Stimulated activated CD8-positive, alpha-beta memory T cell treated with anti-CD3 and anti-CD28 coated beads, Interleukin-15, amount 100 ng/mL, for 4 hours (primary cell): Measurements from ENCODE around the gene SLC7A6OS.
"Not testable (repeated sequence)": the region's sequence is repeated elsewhere in the genome, so short reads cannot be mapped to it uniquely, and the experiment has no call there.

Experiments
- DNase-seq, 2 donors: peaks; one replicate each; pipeline ENCODE4 v3.0.0-alpha.2; 2020; ENCODE audit warnings: low read depth in 2 of 2

The SLC7A6OS gene

DNA sequence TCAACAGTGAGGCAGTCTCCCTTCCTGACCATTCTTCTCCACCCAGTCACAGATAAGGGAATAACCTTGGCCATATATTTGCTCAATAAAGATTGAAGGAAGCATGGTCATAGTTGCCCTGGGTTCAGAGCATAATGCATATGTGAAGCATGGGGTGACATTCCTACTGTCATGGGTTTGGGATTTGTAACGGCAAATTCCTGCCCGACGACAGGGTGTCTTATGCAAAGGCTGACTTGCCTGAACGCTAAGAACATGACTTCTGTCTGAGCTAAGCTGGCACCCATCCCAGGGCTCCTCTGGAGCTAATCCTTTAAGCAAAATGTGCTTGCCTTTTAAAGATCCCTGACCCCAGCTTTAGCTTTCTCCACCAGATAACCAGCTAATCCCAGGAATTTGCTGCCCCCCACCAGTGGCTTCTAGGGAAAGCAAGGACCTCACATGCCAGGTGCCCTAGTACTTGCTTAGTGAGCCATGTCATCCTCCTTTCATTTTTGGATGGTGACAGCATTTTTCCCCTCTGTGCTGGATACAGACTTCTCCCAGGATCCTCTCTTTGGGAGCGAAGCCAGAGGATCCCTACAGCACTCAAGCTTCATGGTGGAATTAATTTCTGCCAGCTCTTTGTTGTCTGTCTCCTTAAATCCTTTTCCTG is 11.7 kb downstream of the SLC7A6OS start:
- no peak for DNase-seq

DNA sequence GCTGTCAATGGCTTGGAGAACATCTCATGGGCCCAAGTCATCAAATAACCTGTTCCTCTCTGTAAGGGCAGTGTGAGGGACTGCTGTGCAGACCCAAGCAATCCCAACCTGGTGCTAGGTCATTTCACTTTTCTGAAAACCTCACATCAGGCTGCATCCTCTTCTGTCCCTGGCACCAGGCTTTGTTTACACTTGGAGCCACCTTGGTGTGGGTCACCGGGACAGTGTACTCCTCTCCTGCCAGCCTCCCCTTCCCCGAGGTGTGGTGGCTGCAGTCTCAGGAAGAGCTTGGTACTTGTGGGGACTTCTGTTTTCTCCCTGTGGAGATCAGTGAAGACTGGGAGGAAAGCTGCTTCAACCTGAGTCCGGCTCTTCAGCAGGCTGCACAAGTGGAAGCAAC is 12.4 kb downstream of the SLC7A6OS start:
- no peak for DNase-seq

DNA sequence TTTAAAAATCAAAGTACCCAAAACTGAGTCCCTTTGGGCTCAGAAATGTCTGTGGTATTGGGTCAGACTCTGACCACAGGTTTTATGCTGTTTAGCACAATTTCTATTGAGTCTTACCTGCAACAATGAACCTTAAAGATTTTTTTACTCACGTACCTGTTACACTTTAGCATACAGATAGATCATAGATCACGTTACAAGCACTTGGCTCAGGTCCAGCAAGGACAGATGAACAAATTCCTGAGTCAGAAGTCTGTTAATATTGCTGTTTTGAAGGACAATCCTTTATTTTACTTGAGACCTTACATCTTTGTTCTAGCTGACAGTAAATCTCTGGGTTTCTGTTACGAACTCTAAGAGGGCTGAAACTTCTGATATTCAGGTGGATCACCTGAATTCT is 12.8 kb downstream of the SLC7A6OS start:
- no peak for DNase-seq

DNA sequence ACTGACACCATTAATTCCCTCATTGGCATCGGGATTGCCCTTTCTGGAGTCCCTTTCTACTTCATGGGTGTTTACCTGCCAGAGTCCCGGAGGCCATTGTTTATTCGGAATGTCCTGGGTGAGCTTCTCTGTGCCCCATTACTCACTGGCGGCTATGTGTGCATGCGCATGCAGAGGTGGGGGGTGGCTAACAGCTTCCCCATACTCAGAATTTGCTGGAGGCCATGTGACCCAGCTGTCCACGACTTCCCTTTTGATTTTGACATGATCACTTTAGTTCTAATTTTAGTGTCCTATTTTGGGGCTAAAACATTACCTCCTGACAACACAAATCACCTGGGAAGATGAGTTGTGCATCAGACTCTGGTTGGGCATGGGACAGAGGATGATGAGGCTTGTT is 14.1 kb downstream of the SLC7A6OS start:
- no peak for DNase-seq

DNA sequence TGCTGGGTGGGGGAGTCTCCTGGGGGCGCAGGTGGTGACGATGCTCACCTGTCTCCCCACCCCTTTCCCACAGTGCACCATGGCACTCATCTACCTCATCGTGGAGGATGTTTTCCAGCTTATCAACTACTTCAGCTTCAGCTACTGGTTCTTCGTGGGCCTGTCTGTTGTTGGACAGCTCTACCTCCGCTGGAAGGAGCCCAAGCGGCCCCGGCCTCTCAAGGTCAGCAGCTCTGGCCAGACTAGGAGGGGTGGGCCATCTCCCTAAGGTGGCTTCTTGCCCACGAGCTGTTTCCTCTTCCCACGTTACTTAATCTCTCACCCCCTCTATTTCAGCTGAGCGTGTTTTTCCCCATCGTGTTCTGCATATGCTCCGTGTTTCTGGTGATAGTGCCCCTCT is 14.5 kb downstream of the SLC7A6OS start:
- DNase-seq = no peak

DNA sequence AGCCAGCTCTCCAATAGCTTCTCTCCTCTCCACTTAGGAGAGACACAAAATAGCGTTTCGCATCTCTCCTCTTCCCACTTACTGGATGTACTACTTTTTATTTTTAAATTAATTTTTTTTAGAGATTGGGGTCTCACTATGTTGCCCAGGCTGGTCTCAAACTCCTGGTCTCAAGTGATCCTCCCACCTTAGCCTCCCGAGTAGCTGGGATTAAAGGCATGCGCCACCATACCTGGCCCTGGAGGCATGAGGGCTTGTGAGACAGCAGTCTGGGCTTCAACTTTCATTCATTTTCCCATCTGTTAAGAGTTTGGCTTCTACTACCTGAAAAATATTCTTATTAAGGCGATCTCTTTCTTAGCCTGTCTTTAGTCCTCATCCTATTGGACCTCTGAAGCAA is 18.3 kb downstream of the SLC7A6OS start:
- no peak for DNase-seq

DNA sequence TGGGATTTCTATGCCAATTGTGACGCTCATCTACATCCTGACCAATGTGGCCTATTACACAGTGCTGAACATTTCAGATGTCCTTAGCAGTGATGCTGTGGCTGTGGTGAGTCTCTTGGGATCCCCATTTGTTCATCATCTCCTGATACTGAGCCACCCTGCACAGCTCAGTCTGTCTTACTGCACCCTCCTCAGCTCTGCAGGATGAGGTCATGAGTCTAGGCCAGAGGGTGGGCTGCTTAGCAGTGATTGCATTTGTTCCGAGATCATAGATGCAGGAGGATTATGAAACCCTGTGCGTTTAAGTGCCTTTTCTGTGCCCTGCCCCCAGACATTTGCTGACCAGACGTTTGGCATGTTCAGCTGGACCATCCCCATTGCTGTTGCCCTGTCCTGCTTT is 19.5 kb downstream of the SLC7A6OS start:
- no peak for DNase-seq

DNA sequence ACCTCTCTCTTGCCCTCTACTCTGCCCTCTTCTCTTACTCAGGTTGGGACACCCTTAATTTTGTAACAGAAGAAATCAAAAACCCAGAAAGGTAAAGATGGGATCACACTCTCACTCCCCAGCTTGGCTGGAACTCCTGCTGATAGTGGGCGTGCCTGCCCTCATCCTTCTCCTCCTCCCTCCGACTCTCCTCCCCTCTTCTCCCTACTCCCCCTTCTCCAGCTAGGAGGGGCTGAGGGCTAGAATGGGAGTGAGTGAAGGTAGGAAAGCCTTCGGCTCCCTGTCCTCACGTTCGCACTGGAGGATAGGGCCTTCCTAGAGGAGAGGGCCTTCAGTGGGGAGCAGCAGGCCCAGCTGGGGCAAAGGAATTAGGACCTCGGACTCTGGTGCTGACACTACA is 20.3 kb downstream of the SLC7A6OS start:
- no peak for DNase-seq

DNA sequence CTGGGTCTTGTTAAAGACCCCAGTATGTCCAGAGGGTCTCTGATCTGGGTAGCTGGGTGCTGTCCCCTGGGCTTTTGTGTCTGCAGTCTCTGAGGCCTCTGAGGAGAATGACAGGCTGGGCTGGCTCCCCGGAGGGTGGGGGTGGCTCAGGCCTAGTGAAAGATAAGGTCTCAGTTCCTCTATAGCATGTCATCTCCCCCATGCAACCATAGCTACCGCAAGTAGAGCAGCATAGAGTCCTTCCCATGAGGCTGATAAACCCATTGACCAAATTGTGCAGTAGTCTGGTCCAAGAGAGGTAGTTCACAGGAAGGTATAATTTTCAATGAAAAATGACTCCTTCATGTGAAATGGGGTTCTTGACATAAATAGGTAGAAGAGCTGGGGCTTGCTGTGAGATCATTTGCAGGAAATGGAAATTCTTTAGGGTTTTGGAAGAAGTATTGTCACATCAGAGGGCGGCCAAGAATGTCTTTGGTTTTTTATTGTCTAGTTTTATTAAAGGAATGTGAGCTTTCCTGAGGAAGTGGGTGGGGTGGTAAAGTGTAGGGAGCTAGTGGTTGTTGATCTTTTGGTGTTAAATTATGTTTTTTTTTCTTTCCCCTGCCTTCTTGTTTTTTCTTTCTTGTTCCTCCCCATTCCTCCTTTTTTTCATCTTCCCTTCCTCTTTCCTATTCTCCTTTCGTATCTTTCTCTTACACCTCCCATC is 21.0 kb downstream of the SLC7A6OS start:
- no peak for DNase-seq

DNA sequence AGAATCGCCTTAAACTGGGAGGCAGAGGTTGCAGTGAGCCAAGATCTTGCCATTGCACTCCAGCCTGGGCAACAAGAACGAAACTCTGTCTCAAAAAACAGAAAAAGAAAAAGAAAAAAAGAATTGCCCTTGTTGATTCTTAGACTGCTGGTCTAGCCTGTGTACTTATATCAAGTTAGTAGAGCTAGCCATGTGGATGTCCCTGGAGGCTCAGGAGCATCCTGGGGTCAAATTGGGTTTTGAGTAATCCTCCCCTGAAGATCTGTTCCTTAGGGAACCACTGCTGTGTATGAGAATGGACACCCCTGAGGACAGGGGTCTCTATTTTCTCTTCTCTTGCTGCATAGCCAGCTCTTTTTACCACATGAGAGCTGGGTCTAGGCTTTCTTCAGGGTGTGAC is 21.5 kb downstream of the SLC7A6OS start:
- DNase-seq = no peak

DNA sequence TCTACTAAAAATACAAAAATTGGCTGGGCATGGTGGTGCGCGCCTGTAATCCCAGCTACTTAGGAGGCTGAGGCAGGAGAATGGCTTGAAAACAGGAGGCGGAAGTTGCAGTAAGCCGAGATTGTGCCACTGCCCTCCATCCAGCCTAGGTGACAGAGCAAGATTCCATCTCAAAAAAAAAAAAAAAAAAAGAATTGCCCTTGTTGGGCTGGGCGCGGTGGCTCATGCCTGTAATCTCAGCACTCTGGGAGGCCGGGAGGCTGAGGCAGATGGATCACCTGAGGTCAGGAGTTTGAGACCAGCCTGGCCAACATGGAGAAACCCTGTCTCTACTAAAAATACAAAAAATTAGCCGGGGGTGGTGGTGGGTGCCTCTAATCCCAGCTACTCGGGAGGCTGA is 21.9 kb downstream of the SLC7A6OS start:
- DNase-seq = not testable (repeated sequence)

DNA sequence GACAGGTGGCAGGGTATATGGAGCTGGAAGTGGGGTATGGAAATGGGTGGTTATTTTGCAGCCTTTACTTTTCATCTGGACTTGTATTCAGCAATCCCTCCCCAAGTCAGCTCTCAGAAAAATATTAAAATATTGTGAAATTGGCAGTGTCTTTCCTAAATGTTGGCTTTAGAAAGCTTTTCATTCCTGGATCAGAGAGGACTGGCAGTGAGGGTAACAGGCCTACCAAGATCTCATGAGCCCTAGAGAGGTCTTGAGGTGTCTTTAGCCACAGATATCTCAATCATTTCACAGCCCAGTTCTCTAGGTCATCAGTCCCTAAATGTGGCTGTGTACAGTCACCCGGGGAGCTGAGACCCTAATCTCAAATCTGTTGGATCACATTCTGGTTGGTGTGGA is 22.5 kb downstream of the SLC7A6OS start:
- DNase-seq = no peak

DNA sequence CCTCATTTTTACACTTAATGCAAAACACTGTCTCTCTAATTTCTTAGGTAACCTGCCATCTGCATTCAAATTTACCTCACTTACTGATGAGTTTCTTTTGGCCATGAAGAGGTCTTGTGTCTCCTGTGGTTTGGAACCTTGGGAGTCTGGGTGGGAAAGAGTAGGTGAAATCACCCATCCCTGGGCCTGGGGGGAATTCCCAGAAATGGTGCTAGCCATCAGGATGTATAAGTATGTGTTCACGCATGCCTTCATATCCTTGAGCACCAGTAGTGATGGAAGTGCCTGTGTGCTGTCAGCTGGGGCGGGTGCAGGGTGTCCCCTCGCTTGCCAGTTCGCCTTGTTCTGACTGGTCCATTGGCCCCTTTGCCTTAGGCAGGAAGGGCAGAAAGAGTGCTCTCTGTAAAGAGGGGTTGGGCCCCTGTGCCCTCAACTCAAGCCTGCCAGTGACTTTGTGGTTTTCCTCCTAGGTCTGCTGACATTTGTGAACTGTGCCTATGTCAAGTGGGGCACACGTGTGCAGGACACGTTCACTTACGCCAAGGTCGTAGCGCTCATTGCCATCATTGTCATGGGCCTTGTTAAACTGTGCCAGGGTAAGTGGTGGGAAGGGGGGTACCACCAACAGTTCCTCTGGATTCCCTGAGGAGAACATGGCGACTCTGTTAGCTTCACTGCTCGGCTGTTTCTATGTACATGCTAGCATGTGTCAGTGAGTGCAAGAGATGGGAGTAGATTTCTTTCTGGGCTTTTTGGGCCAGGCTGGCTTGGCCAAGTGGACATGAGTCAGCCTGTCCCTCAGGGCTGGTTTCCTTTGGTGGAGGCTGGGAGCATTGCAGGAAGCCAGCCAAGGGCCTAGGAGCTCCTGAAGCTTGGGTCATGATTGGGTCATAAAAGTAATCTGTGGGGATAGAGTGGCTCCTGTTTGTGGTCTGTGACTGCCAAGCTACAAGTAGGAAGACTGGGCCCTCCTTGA is 23.2 kb downstream of the SLC7A6OS start:
- no peak for DNase-seq

DNA sequence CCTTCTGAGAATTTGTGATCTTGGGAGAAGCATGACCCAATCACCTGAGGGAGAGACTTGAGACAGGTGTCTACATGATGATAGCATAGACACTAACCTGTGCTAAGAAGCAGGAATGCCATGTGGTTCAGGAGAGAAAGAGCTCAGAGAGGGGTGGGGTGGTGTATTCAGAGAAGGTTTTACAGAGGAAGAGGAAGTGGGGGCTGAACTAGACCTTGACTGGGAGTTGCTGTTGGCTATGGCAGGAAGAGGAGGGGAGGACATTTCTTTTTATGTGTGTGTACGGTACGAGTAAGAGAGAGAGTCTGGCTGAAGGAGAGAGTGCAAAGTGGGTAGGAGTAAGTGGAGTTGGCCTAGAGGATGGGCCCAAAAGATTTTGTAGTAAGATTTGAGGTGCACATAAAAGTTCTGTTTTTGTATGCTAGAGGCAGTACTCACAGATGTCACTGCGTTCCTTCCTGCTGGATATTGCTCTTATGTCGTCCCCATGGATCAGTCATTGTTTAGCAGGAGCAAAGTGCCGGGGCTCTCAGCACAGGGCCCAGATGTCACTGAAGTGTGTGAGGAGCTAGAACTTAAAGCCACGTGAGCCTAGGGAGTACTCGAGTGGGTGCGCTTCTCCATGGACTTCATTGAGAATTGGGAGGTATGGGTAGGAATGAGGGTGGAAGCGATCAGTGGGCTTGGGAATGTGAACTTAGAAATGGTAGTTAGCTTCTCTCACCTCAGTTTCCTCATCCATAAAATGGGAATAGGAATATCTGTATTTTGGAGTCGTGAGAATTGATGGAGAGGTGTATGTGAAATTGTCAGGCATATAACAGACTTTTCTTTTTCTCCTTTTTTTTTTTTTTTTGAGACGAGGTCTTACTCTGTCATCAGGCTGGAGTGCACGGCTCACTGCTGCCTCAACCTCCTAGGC is 24.3 kb downstream of the SLC7A6OS start:
- DNase-seq = no peak

DNA sequence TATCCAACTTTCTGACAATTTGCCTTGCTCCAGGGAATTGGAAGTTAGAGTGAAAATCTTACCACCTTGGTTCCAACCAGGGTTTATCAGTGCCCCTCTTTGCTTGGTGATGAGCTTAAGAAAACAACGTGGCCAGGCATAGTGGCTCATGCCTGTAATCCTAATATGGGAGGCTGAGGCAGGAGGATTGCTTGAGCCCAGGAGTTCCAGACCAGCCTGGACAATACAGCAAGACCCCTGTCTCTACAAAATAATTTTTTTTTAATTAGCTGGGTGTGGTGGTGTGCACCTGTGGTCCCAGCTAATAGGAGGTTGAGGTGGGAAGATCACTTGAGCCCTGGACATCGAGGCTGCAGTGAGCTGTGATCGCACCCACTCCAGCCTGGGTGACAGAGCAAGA is 25.1 kb downstream of the SLC7A6OS start:
- DNase-seq = no peak

DNA sequence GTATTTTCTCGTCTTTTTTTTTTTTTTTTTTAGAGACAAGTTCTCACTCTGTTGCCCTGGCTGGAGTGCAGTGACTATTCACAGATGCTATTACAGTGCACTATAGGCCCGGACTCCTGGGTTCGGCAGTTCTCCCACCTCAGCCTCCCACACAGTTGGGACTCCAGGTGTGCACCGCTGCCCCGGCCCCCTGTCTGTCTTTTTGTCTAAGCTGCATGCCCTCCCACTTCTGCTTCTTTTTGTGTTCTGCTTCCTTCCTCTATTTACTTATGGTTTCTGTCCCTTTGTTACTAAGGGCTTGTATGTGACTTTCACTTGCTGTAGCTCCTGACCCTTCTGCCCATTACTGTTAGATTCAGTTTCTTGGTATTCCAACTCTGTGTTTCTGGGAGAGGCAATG is 25.9 kb downstream of the SLC7A6OS start:
- DNase-seq = no peak

DNA sequence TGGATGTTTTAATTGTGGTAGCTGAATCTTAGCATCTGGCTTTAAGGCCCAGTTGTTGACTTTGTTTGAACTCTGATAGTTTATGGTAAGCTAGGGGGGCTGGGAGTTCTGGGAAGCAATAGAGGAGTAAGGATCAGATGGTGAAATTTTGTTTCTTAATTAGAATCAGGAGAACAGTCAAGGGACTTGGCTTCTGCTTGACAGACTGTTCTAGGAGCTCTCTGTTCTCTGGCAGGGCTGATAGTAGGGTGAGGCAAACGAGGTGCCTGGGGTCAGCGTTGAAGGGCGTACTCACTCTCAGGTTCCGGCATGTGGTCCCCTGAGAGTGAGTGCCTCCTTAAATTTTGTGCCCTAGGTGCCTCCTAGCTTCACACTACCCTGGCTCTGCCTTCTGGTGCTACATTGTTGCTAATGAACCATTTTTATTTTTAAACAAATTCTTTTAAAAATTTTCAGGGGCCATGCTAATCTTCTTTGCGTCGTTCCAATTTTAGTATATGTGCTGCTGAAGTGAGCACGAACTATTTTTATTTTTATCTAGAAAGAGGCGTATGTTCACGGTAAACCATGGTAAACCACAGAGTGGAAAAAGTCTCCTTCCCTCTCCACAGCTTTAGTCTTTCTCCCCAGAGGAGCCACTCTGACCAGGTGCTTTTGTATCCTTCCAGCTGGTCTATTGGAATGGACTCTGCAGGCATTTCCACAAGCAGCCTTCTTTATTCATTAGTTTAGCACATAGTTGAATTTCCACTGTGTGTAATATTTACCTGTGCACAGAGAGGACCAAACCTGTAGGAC is 26.7 kb downstream of the SLC7A6OS start:
- DNase-seq = no peak

DNA sequence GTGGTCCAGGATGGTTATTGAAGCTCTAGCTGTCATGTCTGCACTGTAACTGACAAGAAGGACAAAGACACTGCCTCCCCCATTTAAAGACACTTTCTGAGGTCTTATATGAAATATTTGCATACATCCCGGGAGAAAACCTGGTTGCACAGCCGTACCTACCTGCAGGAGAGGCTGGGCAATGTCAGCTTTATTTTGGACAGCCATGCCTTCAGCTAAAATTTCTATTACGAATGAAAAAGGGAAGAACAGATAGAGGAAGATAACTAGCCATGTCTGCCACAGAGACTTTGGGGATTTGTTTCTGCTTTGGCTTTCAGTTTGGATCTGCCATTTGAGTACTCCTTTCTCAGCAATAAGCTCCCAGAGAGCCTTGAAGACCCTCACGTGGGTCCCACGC is 27.4 kb downstream of the SLC7A6OS start:
- DNase-seq = no peak

DNA sequence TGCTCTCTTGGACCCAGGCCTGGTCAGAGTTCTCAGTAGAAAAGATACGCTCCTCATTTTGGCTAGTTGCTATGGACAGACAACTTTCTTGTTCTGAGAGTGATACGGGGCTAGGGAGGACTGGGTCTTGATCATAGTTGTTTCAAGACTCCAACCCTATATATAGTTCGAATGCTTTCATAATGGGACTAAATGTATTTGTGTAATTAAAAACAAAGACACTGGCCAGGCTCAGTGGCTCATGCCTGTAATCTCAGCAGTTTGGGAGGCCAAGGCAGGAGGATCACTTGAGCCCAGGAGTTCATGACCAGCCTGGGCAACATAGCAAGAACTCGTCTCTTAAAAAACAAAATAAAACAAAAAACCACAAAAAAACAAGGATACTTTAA is 28.7 kb downstream of the SLC7A6OS start:
- DNase-seq = no peak

DNA sequence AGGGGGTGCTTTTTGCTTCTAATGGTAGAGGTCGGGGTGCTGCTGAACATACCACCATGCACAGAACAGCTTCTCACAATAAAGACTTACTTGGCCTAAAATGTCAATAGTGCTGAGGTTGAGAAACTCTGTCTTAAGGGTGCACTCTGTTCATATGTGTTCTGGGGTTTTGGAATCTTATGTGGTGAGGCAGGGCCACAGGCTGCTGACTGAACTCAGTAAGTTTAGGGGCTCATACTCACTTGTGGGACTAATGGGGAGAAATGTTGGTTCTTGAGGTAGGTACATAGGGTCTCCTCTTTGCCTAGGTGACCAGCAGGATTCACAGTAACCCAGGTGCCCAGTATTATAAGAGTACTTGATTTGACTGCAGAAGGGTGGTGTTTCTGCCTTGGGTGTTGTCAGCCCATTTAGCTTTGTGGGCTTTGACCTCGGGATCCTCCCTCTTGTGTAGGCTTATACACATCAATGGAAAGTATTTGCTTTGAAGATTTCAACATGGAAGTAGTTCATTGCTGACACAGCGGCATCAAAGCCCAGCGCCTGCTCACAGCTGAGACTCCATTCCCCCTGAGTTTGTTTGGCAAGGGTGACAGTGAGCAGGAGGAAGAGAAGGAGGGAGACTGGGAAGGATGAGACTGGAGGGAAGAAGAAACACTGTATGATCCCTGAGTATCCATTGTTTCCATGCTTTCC is 29.2 kb downstream of the SLC7A6OS start:
- no peak for DNase-seq
